SU-DHL-6 (cell line): Measurements from ENCODE around the gene C1QTNF7.

Experiments
- H2AFZ ChIP-seq: fragments of 200-600 bp; sonication (generic); 2 replicates; pipeline ENCODE4 v1.6.1; 2014; ENCODE audit warnings: low read depth, mild to moderate bottlenecking, moderate library complexity, mixed read lengths, antibody characterized with exemption, low read length; ENCODE audit not compliant: severe bottlenecking
- H3F3A ChIP-seq: fragments of 200-600 bp; shearing (Covaris generic); 2 replicates; pipeline ENCODE4 v1.6.0; 2016; ENCODE audit warnings: antibody characterized with exemption, mild to moderate bottlenecking; ENCODE audit not compliant: insufficient read depth
- H3K27ac ChIP-seq: fragments of 200-600 bp; sonication (generic); 2 replicates; pipeline ENCODE4 v1.5.1; 2016; ENCODE audit warnings: low read depth, mild to moderate bottlenecking, low read length, moderate library complexity, mixed read lengths
- H3K27me3 ChIP-seq: fragments of 200-600 bp; sonication (generic), shearing (Covaris generic); 2 replicates; pipeline ENCODE4 v1.6.0; 2014; ENCODE audit warnings: mild to moderate bottlenecking, low read length
- H3K36me3 ChIP-seq: fragments of 200-600 bp; sonication (generic); 2 replicates; pipeline ENCODE4 v1.6.1; 2014; ENCODE audit warnings: mild to moderate bottlenecking, low read length, mixed read lengths
- H3K4me2 ChIP-seq: fragments of 300-600, 200-600 bp; shearing (Covaris generic), sonication (generic); 2 replicates; pipeline ENCODE4 v1.6.0; 2014; ENCODE audit warnings: low read length, low read depth, mild to moderate bottlenecking; ENCODE audit not compliant: poor library complexity, severe bottlenecking
- H3K4me3 ChIP-seq: fragments of 200-600 bp; sonication (generic); 2 replicates; pipeline ENCODE4 v1.5.1; 2014; ENCODE audit warnings: antibody characterized with exemption, low read length, mild to moderate bottlenecking, mixed read lengths; ENCODE audit not compliant: insufficient read depth, poor library complexity, severe bottlenecking
- H3K79me2 ChIP-seq: fragments of 200-600 bp; sonication (generic); 2 replicates; pipeline ENCODE4 v1.6.1; 2014; ENCODE audit warnings: mild to moderate bottlenecking, low read length, moderate library complexity; ENCODE audit not compliant: insufficient read depth
- H3K9ac ChIP-seq: fragments of 200-600 bp; sonication (generic); 2 replicates; pipeline ENCODE4 v1.7.0; 2014; ENCODE audit warnings: mild to moderate bottlenecking, low read length
- H3K9me2 ChIP-seq: fragments of 200-600 bp; sonication (generic); replicated peaks from 2 replicates; pipeline ENCODE4 v1.6.1; 2014; ENCODE audit warnings: low read length; ENCODE audit not compliant: insufficient read depth
- H3K9me3 ChIP-seq: fragments of 200-600 bp; sonication (generic); 2 replicates; pipeline ENCODE4 v1.6.1; 2014; ENCODE audit warnings: low read length, mixed read lengths; ENCODE audit not compliant: insufficient read depth
- H4K20me1 ChIP-seq: fragments of 200-600 bp; sonication (generic); 2 replicates; pipeline ENCODE4 v1.6.1; 2014; ENCODE audit warnings: low read depth, mild to moderate bottlenecking, antibody characterized with exemption, low read length, moderate library complexity, mixed read lengths
- EZH2phosphoT487 ChIP-seq: fragments of 200-600 bp; sonication (generic), shearing (Covaris generic); conservative IDR thresholded peaks from 2 replicates; pipeline ENCODE4 v1.6.1; 2018; ENCODE audit warnings: mild to moderate bottlenecking, antibody characterized with exemption, low read length, moderate library complexity, mixed read lengths
- TF ChIP-seq, protein P1 (sequence below): fragments of 200-600 bp; sonication (generic); IDR thresholded peaks from one replicate; pipeline ENCODE4 v1.5.1; 2017; ENCODE audit warnings: antibody characterized with exemption, mild to moderate bottlenecking, low read length, moderate library complexity; ENCODE audit not compliant: insufficient read depth, poor library complexity, severe bottlenecking

Gene C1QTNF7

GRCh38 chr4:15412461-15412860, 15.4 kb upstream of the C1QTNF7 start:
- H3K4me2 ChIP-seq, result no peak overlapping the region
- H3K9ac ChIP-seq, result no peak overlapping the region

GRCh38 chr4:15413010-15413622, 14.7 kb upstream of the C1QTNF7 start:
- Histone ChIP-seq H3K9me2 (no peaks in the 10 kb centered on the region), H3K36me3 (no peaks in the 10 kb centered on the region), H4K20me1 (no peaks in the 10 kb centered on the region), H3K27ac (no peak overlapping the region), H3F3A (no peaks in the 10 kb centered on the region), H3K9me3 (no peaks in the 10 kb centered on the region), H3K4me2 (no peak overlapping the region), H2AFZ (no peak overlapping the region), H3K9ac (no peak overlapping the region), H3K4me3 (no peak overlapping the region), H3K27me3 (no peaks in the 10 kb centered on the region), H3K79me2 (no peaks in the 10 kb centered on the region)
- TF ChIP-seq EZH2phosphoT487, result no peak
- TF ChIP-seq, protein P1, sequence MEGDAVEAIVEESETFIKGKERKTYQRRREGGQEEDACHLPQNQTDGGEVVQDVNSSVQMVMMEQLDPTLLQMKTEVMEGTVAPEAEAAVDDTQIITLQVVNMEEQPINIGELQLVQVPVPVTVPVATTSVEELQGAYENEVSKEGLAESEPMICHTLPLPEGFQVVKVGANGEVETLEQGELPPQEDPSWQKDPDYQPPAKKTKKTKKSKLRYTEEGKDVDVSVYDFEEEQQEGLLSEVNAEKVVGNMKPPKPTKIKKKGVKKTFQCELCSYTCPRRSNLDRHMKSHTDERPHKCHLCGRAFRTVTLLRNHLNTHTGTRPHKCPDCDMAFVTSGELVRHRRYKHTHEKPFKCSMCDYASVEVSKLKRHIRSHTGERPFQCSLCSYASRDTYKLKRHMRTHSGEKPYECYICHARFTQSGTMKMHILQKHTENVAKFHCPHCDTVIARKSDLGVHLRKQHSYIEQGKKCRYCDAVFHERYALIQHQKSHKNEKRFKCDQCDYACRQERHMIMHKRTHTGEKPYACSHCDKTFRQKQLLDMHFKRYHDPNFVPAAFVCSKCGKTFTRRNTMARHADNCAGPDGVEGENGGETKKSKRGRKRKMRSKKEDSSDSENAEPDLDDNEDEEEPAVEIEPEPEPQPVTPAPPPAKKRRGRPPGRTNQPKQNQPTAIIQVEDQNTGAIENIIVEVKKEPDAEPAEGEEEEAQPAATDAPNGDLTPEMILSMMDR, result no peak

More at GRCh38 chr4:15412461-15412860, 15.4 kb upstream of the C1QTNF7 start:
- H3K36me3 ChIP-seq, result no peaks in the 10 kb centered on the region
- no peaks in the 10 kb centered on the region for H4K20me1 ChIP-seq
- no peak overlapping the region for H2AFZ ChIP-seq
- no peak overlapping the region for H3K4me3 ChIP-seq
- H3K27ac ChIP-seq, result no peak overlapping the region
- H3K27me3 ChIP-seq, result no peaks in the 10 kb centered on the region
- H3K9me2 ChIP-seq, result no peaks in the 10 kb centered on the region
- H3K79me2 ChIP-seq, result no peaks in the 10 kb centered on the region
- H3K9me3 ChIP-seq, result no peaks in the 10 kb centered on the region
- H3F3A ChIP-seq, result no peaks in the 10 kb centered on the region
- TF ChIP-seq, protein P1, result no peak
- TF ChIP-seq EZH2phosphoT487, result no peak

- Histone ChIP-seq H3K9ac (no peak overlapping the region), H2AFZ (no peak overlapping the region), H3F3A (no peaks in the 10 kb centered on the region), H4K20me1 (no peaks in the 10 kb centered on the region), H3K27me3 (no peaks in the 10 kb centered on the region), H3K9me3 (no peaks in the 10 kb centered on the region), H3K9me2 (no peaks in the 10 kb centered on the region), H3K4me2 (no peak overlapping the region), H3K27ac (no peak overlapping the region), H3K36me3 (no peaks in the 10 kb centered on the region), H3K4me3 (no peak overlapping the region), H3K79me2 (no peaks in the 10 kb centered on the region)
- TF ChIP-seq EZH2phosphoT487, result no peak
- TF ChIP-seq, protein P1, result no peak
Measured at GRCh38 chr4:15413623-15414019, 14.2 kb upstream of the C1QTNF7 start.
